ENCODE results near the gene ALDH1L1.

The ALDH1L1 gene

DNA sequence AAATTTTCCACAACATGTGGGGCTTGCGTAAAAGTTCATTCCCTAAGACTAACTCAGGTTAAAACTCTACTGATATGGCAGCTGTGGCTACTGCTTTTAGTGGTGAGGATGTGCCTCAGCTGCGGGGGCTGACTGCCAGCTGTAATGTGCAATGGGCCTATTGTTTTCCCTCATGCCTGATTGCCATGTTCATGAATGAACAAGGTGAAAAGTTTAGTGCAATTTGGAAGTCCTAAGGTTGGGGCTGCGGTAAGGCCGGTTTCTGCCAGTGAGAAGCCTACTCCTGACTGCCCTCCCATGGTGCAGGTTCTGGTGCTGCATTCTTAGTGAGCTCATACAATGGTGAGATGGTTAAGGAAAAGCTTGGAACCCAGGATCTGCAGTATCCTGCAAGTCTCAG is 10.9 kb upstream of the ALDH1L1 start:
- no peak for DNase-seq

DNA sequence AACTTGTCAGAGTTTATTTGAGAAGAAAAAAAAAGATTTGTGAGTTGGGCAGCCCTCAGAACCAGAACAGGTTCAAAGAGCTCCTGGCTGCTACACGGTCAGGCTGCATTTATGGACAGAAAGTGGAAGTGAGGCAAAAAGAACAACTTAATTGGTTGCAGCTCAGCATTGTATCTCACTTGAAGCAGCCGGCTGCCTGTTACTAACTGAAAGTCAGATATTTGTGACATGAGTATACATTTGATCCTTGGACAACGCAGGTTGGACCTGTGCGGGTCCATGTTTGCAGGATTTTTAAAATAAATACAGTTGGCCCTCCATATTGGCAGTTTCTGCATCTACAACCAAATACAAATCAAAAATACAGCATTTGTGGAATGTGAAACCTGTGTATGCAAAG is 7.5 kb upstream of the ALDH1L1 start:
- no peak for DNase-seq

DNA sequence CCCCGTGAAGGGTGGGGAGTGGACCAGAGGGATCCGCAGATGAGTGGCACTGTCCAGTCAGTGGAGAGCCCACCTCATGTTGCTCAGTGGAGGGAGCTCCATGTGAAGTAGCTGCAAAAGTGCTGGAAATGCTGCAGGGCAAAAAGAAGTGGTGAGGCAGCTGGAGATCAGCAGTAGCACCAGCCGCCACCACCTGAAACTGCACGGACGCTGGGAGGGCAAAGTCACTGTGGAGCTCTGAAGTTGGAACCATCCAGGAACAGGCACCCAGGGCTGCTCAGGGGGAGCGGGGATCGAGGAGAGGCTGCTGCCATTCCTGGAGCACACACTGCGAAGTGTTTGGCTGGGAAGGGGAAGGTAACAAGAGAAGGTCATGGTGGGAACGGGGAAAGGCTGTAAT is 6.4 kb upstream of the ALDH1L1 start:
- no peak for DNase-seq

DNA sequence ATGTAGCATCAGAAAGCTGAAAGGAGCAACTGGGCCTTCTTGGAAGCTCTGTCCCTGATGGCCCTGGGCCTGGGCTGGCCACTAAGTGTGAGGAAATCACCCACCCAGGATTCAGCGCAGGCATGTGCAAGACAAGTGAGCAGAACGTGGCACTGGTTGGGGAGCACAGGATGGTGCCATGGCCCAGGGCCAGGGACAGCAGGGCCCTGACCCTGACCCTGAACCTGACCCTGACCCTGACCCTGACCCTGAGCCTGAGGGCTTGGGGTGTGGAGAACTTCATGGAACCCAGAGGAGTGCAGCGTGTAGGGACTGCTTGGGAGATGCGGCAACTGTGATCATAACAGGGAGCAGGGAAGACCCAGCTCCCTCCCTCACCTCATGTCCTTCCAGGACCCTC is 5.9 kb upstream of the ALDH1L1 start:
- no peak for DNase-seq

DNA sequence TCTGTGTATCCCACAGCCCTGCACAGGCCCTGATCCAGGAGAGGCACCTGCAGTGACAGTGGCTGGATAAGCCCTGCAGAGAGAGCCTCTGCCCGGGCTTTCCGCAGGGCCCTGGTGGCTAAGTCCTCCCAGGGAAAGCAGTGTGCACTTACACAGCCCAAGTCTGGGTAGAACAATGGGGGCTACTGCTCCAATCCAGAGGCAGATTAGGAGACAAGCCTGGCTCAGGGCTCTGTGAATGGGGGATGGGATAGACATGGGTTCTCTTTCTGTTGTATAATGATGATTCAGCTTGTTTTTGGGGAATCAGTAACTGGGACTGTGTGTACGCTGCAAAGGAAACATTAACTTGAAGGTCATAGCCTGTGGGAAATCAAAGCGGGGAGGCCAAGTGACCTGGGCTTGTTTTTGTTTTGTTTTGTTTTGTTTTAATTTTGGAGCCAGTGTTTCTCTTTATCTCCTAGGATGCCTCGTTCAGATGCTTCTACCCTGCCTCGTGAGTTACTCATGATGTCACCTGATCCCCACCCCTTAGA is 4.1 kb upstream of the ALDH1L1 start:
- DNase-seq, result no peak

DNA sequence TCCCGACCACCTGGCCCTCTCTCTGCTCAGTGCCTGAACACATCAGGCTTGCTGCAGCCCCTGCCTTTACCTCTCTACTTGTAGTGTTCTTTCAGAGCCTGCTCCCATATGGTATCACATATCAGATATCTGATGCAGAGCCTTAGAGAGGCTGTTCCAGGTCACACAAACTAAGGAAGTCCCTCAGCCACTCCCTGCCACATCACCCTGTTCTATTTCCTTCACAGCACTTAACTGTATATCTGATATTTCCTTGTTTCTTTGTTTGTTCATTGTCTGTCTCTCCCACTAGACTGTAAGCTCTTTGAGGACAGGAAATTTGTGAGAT is 976 bp upstream of the ALDH1L1 start:
- no peak for DNase-seq

DNA sequence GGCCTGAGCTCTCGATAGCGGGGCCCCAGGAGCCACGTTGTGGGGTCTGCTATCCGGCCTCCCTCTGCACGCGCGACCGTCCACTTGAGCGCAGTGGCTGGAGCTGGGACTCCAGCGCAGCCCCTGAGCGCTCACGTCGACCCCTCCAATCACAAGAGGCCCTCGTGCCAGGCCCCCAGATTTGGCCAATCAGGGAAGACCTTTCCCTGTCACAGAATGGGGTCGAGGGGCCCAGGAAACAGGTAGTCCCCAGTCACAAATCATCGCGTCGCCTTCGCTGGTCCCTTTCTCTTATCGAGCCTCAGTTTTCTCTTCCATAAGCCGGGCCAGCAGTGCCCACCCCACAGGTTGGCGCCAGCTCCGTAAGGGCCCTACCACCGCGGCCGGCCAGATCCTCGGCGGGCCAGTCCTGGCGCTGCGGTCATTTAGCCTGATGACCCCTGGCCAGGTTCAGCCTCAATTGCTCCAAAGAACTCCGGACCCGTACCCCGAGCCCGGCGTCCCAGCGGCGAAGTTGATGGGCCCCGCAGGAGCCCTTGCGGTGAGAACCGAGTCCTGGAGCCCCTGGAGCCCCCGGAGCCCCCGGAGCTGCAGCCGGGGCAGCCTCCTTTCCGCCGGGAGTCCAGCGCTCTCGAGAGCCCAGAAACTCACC is 435 bp downstream of the ALDH1L1 start:
- DNase-seq, result no peak

DNA sequence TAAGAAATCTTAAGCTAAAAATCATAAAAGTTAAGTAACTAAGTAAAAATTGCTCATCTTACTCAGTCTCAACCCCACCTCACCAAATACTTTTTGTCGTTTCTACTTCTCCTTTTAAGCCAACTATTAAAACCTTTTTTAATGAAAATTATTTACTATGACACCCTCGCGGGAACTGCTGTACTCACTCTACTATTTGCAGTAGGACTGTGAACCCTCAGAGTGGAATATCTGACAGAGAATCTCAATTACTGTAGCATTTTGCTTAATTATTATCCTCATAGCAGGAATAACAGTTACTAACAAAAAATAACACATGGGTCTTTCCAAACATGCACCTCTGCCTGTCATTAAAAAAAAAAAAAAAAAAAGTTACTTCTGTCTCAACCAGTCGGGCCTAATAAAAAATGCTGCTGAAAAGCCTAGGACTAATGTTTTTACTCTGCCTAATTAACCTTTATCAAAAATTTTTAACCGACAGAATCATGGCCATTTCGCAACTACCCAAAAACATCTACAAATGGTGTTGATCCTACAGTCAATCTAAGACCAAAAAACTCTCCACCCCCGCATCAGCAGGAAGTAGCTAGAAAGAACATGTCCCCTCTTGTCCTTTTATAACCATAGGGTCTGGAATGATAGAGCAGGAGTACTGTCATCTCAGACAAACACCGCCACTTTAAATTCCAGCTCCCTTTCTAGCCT is 10.2 kb downstream of the ALDH1L1 start:
- no peak for DNase-seq

DNA sequence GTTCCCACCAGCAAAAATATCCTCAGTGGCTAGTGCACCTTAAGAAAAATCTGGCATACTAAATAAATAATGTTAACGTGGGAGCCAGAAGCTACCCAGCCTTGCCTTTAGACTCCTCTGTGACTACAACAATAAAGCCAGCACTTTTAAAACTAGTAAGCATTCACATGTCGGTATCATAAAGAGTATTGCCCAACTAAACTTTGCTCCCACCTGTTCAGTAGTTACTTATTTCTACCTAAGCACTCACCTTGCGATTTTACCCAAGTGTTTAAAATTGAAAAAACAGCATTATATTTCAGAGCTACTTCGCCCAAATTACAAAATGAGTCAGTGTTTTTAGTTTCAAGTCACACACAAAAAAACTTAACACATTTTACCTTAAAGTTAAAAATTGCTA is 12.8 kb downstream of the ALDH1L1 start:
- DNase-seq, result no peak

DNA sequence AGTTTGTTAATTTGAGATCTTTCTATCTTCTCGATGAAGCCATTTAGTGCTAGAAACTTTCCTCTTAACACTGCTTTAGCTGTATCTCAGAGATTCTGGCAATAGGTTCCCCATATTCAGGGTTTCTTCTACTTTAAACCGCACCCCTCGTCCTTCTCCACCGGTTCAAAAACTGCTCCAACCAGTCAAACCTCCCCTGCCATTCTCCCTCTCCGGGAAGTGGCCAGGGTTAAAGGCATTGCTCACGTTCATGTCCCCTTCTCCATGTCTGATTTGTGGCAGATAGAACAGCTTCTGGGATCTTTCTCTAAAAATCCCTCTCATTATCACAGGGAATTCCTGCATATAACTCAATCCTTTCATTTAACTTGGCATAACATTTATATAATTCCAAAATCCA is 14.4 kb downstream of the ALDH1L1 start:
- no peak for DNase-seq

DNA sequence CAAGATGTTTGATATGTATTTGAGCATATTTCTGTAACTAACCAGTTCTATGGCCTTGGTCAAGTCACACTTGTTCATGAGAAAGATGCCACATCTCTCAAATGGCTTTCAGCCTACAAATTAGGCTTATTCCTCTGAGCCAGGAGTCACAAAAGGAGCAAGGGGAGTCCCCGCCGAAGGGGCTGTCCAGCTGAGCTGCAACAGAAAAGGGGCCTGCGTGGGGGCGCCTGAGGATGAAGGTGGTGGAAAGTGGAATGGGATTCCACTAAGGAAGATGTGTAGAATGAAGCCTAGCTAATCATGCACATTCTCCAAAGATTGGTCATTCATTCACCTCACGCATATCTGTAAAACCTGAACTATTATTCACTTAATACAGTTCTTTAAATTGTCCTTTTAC is 19.1 kb downstream of the ALDH1L1 start:
- DNase-seq, result no peak

DNA sequence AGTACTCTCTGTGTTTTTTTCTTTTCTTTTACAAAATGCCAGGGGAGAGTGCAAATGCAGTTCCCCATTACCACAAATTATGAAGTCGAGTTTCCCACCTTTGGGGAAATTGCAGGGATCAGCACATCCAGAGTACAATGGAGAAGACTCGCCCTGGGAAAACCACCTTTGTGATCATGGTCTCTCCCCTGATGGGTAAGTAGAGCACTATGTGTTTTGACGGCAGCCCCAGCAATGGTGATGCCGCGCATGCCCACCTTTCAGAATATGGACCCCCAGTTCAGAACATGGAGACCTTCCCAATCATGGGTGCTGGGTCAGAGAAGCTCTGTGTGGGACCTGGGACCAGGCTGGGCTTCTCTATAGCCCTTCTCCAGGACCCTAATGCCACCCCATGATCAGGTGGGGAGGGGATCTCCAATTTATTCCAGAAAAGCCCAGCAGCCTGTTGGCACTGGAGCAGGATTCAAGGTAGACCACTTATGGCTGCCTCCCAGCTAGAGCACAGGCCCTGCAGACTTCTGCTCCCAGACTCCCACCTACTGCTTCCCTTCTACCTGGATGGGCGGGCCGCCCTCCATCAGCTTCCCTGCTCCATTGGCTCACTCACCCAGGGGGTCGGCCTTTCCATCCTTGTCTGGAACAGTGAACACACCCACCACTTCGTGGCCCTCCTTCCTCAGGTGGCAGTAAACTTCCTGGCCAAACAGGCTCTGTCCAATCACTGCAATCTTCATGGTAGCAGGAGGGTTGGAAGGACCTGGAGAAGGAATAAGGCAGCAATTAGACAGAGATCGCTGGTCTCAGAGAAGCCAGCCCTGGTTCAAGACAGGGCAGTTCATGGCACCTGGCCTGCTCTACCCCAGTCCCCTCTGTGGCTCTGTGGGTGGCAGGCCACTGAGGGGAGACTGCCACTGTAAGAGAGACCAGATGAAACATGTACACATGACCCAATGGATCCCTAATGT is 19.9 kb downstream of the ALDH1L1 start:
- no peak for DNase-seq

DNA sequence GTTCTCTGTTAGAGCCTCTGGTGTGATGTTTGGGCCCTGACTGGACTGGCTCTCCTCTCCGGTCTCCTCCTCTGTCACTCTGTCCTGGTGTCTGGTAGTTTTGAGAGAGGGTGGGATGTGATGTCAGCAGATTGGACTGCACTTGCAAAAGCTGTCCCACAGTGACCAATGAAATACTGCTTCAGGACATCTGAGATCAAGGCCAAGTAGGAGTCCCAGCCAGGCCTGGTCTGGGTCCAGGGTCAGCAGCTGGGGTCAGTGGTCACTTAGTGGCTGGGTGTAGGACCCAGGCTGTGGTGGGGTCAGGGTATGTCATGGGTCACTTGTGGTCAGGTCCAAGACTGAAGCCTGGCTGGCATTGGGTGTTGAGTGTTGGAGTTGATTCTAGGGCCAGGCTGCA is 20.9 kb downstream of the ALDH1L1 start:
- no peak for DNase-seq

DNA sequence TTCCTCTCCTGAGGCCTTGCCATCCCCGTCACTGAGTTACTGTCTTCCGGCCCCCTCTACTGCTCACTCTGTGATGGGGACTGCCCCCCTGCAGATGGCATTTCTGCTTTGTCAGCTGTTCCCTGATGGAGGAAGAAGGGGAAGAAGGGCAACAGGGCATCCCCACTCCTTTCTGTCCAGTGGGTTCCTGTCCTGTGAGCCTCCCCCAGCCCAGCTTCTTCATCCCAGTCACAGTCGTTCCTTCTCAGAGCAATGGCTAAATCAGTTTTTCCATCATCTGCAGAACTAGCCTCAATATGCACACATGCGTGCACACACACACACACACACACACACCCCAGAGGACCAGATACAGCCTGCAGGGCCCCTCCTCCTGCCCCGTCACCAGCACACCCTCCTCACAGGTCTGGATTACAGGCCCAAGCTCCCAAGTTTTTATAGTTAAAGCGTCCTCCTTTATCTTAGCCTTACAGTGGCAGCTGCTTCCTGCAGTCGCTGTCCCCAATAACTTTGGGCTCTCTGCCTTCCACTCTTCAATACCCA is 21.4 kb downstream of the ALDH1L1 start:
- DNase-seq, result no peak

DNA sequence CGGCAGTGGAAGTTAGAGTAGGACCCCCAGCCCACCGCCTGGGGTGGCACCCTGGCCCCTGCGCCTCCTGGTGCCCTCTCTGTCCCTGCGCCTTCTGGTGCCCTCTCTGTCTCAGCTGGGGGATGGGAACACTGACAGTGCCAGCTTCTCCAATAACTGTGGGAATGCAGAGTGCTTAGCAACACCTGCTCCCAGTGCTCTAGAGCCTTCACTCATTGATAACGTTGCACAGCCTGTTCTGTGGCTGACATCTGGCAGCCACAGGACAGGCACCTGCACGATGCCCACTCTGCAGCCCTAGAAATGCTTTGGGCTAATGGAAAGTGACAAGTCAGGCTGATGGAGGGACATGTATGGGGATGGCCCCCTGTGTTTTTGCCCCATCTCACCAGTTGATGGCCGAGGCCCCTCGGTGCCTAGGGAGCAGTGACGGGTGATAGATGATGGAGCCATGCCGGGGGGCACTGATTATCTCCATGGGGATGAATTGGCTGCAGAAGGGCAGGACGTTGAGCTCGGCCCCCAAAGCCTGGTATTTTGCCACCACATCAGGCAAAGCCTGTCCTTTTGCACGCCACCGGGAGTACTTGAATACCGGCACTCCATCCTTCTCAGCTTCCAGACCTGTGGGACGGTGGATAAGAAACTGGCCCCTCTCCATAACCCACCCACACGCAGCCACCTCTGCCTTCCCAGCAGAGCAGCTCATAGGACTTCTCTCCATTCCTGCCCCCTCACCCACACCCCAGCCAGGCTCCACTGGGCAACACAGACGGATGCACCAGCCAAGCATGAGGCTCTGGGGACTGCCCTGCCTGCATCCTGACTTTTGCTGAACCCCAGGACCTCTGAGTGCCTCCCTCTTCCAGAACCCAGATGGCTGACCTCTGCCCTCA is 22.1 kb downstream of the ALDH1L1 start:
- no peak for DNase-seq

DNA sequence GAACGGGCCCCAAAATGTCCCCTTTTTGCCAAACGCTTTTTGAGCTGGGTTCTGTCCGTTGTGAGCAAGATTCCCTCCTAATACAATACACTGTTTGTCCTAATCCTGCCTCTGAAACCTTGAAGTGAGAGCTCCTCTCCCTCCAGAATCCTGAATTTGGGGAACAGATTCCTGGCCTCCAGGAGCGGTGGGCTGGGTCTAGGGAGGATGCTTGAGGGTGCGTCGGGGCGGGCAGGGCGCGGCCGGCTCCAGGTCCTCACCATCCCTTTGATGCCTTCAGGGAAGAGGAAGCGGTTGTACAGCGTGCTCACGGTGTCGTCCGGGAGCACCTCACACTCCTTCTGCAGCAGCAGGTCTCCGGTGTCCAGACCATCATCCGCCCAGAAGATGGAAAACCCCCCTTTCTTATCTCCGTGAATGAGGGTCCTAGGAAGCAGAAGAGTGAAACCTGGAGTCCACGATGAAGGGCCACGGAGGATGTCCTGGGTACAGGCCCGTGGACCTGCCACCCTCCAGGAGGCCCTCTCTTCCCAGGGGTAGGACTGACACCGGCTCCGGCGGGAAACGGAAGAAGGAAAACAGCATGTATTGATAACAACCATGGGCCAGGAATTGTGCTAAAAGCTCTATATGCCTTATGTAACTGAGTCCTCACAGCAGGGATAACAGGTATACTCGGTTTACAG is 23.2 kb downstream of the ALDH1L1 start:
- DNase-seq, result no peak

DNA sequence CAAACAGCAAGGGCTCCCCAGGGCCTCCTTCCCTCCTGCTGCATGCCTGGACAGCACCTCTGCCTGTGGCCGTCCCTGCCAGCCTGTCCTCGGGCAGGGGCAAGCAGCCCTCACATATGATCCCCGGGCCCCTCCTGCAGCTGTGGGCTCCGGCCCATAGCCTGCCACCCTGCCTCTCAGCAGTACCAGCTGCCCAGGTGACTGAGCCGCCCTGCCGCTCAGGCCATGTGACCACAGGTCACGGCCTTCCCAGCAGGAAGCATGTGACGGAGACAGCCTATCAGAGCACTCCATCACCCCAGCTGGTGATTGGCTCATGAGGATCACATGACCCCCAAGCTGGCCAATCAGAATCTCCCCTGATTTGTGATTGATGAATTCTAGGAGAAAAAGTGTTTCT is 23.9 kb downstream of the ALDH1L1 start:
- no peak for DNase-seq

DNA sequence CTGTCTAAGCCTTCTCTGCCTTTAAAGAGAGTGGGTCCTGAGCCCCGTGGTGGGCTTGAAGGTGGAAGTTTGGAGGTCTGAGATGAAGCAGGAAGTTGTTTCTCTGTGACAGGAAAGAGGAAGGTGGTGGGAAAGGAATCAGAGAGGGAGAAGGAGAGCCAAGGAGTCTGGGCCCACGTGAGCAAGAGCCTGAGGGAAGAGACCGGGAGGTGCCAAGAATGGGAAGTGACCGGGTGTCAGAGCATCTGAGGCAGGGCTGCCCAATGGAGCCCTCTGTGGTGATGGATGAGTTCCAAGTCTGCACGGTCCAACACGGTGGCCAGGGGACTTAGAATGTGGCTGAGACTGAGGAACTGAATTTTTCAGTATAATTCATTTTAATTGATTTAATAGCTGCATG is 24.6 kb downstream of the ALDH1L1 start:
- no peak for DNase-seq

DNA sequence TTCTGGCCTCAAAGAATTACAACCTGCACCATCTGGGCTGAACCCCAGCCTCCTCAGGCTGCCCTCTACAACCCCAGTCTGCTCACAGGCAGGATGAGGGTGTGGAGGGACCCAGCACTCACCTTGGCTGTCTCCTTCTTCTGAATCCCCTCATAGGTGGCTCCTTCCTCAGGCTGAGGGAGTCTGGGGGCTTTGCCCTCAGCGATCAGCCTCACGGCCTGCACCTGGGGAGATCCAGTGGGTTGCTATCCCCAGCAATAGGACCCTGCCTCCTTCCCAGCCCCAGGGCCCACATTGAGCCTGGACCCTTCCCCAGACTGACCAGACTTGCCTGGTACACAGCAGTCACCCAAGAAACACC is 25.1 kb downstream of the ALDH1L1 start:
- no peak for DNase-seq

DNA sequence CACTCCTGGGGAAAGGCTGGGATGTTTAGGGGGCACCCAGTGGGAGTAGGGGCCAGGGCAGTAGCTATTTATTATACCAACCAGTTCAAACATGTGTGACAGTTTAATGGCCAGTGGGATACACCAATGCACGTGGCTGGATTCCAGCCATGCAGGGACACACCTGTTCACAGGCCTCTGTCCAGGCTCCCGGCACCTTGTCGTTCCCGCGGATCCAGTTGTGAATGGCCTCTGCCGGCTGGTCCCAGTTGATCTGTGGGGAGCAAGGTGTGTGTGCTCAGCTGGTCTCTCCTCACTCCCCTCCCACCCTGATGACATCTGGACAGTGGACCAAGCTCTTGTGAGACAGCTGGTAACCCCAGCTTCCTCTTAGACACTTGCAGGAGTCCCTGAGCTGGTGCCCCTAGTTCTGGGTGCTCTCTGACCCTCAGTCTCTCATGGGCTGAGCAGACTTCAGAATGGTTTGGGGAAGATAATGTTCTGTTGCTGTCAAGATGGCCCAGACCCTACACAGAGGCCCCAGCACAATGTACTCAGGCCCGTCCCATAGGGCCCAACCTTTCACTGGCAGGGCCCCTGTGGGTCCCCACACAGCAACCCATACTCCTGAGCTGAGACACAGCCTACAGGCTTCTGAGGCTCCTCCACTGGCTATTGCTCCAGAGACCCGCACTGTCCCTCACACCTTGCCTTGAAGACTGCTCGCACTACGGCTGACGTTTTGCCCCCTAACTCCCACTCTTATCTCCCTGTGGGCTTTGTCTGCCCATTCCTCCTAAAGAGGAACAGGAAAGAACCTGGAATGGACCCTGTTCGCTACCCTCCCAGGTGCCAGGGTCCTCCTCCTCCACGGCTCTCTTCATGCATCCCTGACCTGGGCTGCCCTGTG is 25.8 kb downstream of the ALDH1L1 start:
- no peak for DNase-seq
